ENCODE data around the gene JCAD. TPM values are rescaled to one million over a fixed set of nuclear protein-coding genes. Genes with fewer than 3 reads are reported as not detected.
"Not testable (repeated sequence)": the region's sequence is repeated elsewhere in the genome, so short reads cannot be mapped to it uniquely, and the experiment has no call there.

Gene JCAD
- polyA plus RNA-seq, 1 experiment: 38.3 TPM

- no peak overlapping the region for H3K4me3 ChIP-seq (ENCODE audit: low read depth, low read length)
- TF ChIP-seq CTCF (IDR thresholded peaks at IDR 0.05; ENCODE audit: low read depth, low read length): no peak
- CTCF ChIA-PET: no interaction called here
- no peaks in the 10 kb centered on the region; the same call in 1 of the 2 replicates for H3K9me3 ChIP-seq (ENCODE audit: control insufficient read depth, insufficient read depth, low read length)
- no peak for DNase-seq (ENCODE audit: low read depth, low spot score)
- POLR2A ChIA-PET: no interaction called here
- no peaks in the 10 kb centered on the region for H3K27me3 ChIP-seq (ENCODE audit: control insufficient read depth, insufficient read depth, low read length)
- H3K27ac ChIP-seq (ENCODE audit: low read depth, low read length): no peak overlapping the region
These were observed 32.8 kb downstream of the JCAD start for GRCh38 chr10:30026578-30026977.

DNA sequence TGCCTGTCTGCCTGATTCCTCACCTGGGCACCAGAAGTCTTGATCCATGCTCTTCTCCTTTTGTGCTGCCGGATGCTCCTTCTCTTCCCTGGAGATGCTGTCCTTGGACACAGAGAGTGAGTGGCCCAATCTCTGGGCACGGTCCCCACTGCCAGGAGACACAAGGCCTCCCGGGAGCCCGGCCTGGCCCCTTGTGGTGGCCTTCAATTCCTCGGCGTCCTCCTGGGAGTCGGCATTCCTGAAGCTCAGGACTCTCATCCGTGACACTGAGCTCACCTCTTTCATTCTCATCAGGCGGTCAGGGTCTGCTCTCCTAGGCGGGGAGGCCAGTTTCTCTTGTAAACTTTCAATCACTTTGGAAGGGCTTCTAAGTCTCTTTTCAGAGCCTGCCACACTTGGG, 33.3 kb downstream of the JCAD start:
- ChIA-PET POLR2A (no interaction called here), CTCF (interaction anchor here (1.3 kb wide), 1 partner anchor 11 kb away, joined by 4 read pairs; no protein-coding TSS in a partner anchor)
- no peak for TF ChIP-seq CTCF (IDR thresholded peaks at IDR 0.05; ENCODE audit: low read depth, low read length)
- Histone ChIP-seq H3K27me3 (ENCODE audit: control insufficient read depth, insufficient read depth, low read length) (no peaks in the 10 kb centered on the region), H3K9me3 (ENCODE audit: control insufficient read depth, insufficient read depth, low read length) (no peaks in the 10 kb centered on the region; the same call in 1 of the 2 replicates), H3K27ac (ENCODE audit: low read depth, low read length) (no peak overlapping the region), H3K4me3 (ENCODE audit: low read depth, low read length) (no peak overlapping the region)
- no peak for DNase-seq (ENCODE audit: low read depth, low spot score)

GRCh38 chr10:30025428-30025827, 34.0 kb downstream of the JCAD start:
- CTCF ChIA-PET: interaction anchor here (1.3 kb wide), 2 partner anchors 10 to 27 kb away, joined by 4 read pairs; no protein-coding TSS in a partner anchor
- DNase-seq (ENCODE audit: low read depth, low spot score); H3K4me3 ChIP-seq (ENCODE audit: low read depth, low read length); POLR2A ChIA-PET; H3K27me3 ChIP-seq (ENCODE audit: control insufficient read depth, insufficient read depth, low read length); H3K9me3 ChIP-seq (ENCODE audit: control insufficient read depth, insufficient read depth, low read length); H3K27ac ChIP-seq (ENCODE audit: low read depth, low read length): not testable (repeated sequence)

GRCh38 chr10:30022590-30022989, 36.8 kb downstream of the JCAD start:
- ChIA-PET CTCF (no interaction called here), POLR2A (no interaction called here)
- Histone ChIP-seq H3K27me3 (ENCODE audit: control insufficient read depth, insufficient read depth, low read length) (no peaks in the 10 kb centered on the region), H3K9me3 (ENCODE audit: control insufficient read depth, insufficient read depth, low read length) (no peaks in the 10 kb centered on the region; the same call in 1 of the 2 replicates), H3K27ac (ENCODE audit: low read depth, low read length) (no peak overlapping the region), H3K4me3 (ENCODE audit: low read depth, low read length) (no peak overlapping the region)
- TF ChIP-seq CTCF (IDR thresholded peaks at IDR 0.05; ENCODE audit: low read depth, low read length): no peak
- DNase-seq (ENCODE audit: low read depth, low spot score): no peak

DNA sequence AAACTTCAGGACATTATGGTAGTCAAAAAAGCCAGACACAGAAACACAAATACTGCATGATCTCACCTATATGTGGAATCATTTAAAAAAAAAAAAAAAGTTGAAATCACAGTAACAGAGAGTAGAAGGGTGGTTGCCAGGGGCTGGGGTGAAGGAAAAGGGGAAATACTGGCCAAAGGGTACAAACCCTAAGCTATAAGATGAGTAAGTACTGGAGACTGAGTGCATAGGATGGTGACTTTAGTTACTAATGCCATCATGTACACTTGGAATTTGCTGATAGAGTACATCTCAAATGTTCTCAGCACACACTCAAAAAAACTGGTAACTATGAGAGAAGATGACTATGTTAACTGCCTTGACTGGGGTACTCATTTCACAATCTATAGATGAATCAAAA, 39.9 kb downstream of the JCAD start:
- no peak for TF ChIP-seq CTCF (IDR thresholded peaks at IDR 0.05; ENCODE audit: low read depth, low read length)
- POLR2A ChIA-PET: no interaction called here
- no peak overlapping the region for H3K27ac ChIP-seq (ENCODE audit: low read depth, low read length)
- no peaks in the 10 kb centered on the region for H3K27me3 ChIP-seq (ENCODE audit: control insufficient read depth, insufficient read depth, low read length)
- H3K9me3 ChIP-seq (ENCODE audit: control insufficient read depth, insufficient read depth, low read length): no peaks in the 10 kb centered on the region
- CTCF ChIA-PET: interaction anchor here (0.7 kb wide), 1 partner anchor 32 kb away, joined by 3 read pairs; no protein-coding TSS in a partner anchor
- H3K4me3 ChIP-seq (ENCODE audit: low read depth, low read length): no peak overlapping the region
- no peak for DNase-seq (ENCODE audit: low read depth, low spot score)
